Measurements from ENCODE around the gene POLE.

Gene POLE

GRCh38 chr12:132639956-132640520 lies 47.1 kb downstream of the POLE start:
- TF ChIP-seq, protein P1, sequence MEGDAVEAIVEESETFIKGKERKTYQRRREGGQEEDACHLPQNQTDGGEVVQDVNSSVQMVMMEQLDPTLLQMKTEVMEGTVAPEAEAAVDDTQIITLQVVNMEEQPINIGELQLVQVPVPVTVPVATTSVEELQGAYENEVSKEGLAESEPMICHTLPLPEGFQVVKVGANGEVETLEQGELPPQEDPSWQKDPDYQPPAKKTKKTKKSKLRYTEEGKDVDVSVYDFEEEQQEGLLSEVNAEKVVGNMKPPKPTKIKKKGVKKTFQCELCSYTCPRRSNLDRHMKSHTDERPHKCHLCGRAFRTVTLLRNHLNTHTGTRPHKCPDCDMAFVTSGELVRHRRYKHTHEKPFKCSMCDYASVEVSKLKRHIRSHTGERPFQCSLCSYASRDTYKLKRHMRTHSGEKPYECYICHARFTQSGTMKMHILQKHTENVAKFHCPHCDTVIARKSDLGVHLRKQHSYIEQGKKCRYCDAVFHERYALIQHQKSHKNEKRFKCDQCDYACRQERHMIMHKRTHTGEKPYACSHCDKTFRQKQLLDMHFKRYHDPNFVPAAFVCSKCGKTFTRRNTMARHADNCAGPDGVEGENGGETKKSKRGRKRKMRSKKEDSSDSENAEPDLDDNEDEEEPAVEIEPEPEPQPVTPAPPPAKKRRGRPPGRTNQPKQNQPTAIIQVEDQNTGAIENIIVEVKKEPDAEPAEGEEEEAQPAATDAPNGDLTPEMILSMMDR (conservative IDR thresholded peaks at IDR 0.05; ENCODE audit: control insufficient read depth, insufficient read depth, low read depth, low read length), result no peak
- H3K4me3 ChIP-seq (ENCODE audit: control insufficient read depth, low read depth, low read length), result no peak overlapping the region
- DNase-seq (ENCODE audit: low read depth), result no peak

DNA sequence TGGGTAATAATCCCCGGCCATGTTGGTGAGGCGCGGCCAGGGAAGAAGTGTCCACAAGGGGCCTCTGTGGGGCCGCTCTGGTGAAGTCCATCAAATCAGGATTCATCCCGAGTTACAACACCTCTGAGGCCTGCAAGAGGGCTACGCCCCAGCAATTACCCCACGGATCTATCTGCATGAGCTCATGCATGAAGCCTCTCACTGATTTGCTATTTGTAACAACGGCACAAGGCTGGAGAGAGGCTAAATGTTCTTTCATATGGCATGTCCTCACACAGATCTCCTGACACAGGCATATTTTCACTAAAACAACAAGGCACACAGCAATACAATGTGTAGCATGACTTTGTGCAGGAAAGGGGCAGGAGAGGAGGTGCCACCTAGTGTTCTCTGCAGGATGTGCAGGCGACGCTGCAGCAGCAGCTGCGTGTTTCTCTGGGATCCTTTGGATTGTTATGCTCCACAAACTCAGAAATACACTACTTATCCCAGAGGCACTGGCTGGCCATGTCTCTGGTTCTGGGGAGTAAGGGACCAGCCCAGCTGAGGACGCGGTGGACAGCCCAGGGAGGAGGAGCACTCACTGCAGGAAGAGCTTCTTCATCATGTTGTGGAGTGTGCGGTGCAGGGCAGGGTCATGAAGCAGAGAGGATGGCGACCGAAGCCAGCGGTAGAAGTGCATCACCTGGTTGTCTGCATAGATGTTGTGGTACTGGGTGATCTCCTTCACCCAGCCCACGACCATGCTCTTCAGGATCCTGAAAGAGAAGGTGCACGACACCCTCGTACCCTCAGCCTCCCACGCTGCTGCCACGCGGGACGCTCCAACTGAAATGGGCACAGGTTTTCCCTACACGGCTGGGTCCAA lies 48.4 kb downstream of the POLE start:
- TF ChIP-seq, protein P1 (conservative IDR thresholded peaks at IDR 0.05; ENCODE audit: control insufficient read depth, insufficient read depth, low read depth, low read length), result peak; percentile 86
- H3K4me3 ChIP-seq (ENCODE audit: control insufficient read depth, low read depth, low read length), result no peak overlapping the region
- DNase-seq (ENCODE audit: low read depth), result peak; percentile 81

GRCh38 chr12:132637811-132638210 lies 49.3 kb downstream of the POLE start:
- DNase-seq (ENCODE audit: low read depth), result no peak
- TF ChIP-seq, protein P1 (conservative IDR thresholded peaks at IDR 0.05; ENCODE audit: control insufficient read depth, insufficient read depth, low read depth, low read length), result no peak
- no peak overlapping the region for H3K4me3 ChIP-seq (ENCODE audit: control insufficient read depth, low read depth, low read length)

GRCh38 chr12:132635076-132635955 lies 51.8 kb downstream of the POLE start:
- TF ChIP-seq, protein P1 (conservative IDR thresholded peaks at IDR 0.05; ENCODE audit: control insufficient read depth, insufficient read depth, low read depth, low read length), result no peak
- DNase-seq (ENCODE audit: low read depth), result no peak
- H3K4me3 ChIP-seq (ENCODE audit: control insufficient read depth, low read depth, low read length), result no peak overlapping the region

DNA sequence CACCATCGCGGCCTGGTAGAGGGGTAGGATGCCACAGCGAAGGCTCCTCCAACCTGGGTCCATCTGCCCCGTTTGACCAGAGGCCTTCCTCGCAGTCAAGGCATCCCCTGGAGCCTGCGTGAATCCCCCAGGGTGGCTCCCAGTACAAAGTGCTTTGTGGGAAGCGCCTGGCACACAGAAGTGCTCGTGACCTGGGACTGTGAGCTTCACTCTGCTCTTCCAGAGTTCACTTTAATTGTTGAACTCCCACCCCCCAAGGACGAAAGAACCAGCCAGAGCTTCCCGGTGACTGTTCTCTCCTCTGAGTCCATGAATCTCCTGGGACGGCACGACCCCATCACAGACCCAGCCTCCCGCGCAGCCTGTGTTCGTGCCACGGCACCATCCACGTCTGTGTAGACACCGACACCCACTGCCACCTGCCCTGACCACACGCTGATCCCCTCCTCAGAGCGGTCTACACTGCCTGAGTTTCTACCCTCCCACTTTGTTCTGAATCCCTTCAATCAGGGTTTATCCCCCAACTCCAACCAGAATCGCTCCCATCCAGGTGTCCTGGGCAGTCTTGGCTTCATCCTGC lies 52.6 kb downstream of the POLE start:
- TF ChIP-seq, protein P1 (conservative IDR thresholded peaks at IDR 0.05; ENCODE audit: control insufficient read depth, insufficient read depth, low read depth, low read length), result no peak
- no peak overlapping the region for H3K4me3 ChIP-seq (ENCODE audit: control insufficient read depth, low read depth, low read length)
- no peak for DNase-seq (ENCODE audit: low read depth)

DNA sequence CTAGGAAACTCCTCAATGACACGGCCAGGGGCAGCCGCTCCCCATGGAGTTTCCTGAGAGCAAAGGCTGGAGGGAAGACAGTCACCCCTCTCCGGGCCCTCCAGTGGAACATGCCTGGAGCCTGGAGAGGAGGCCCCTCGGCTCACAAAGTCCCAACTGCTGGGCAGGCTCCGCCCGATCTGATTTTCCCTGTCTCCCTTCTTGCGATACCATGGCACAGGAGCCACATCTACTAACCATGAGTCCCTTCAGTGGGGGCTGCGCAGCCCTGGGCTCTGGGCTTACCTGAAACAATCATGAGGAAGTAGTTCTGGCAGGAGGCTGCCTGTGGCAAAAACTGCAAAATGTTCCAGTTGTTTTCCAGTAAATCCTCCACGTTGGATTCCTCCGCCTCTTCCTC lies 53.2 kb downstream of the POLE start:
- TF ChIP-seq, protein P1 (conservative IDR thresholded peaks at IDR 0.05; ENCODE audit: control insufficient read depth, insufficient read depth, low read depth, low read length), result no peak
- no peak overlapping the region for H3K4me3 ChIP-seq (ENCODE audit: control insufficient read depth, low read depth, low read length)
- no peak for DNase-seq (ENCODE audit: low read depth)

Data from fibroblast of mammary gland (primary cell).